ENCODE data around the gene COL26A1. TPM values are rescaled to one million over a fixed set of nuclear protein-coding genes. Genes with fewer than 3 reads are reported as not detected.
"Not testable (repeated sequence)": the region's sequence is repeated elsewhere in the genome, so short reads cannot be mapped to it uniquely, and the experiment has no call there.

COL26A1 gene
- total and polyA plus RNA-seq, 7 donors: 0.13 TPM; not detected in 6

- no peaks in the 10 kb centered on the region for H3K9me3 ChIP-seq
- H3K4me3 ChIP-seq: no peak overlapping the region
- intact Hi-C loops (cut with DNase I): no loop called here
- H3K4me1 ChIP-seq: no peaks in the 10 kb centered on the region
- no peaks in the 10 kb centered on the region for H3K36me3 ChIP-seq
- H3K27me3 ChIP-seq: peaks cover 0 to 33% (median 18%) of the 10 kb centered on the region in 3 donors
- peak; percentile 49 for DNase-seq
- WGBS, 2 donors: 24 to 65% methylated on average over 7 of the region's 7 CpGs
- H3K27ac ChIP-seq: no peak overlapping the region
- TF ChIP-seq CTCF (IDR thresholded peaks at IDR 0.05): no peak
- TF ChIP-seq EP300 (IDR thresholded peaks at IDR 0.05): no peak
- TF ChIP-seq POLR2A (IDR thresholded peaks at IDR 0.05): no peak
- no peak for TF ChIP-seq POLR2AphosphoS5 (IDR thresholded peaks at IDR 0.05)
These were observed 198.2 kb downstream of the COL26A1 start for GRCh38 chr7:101560856-101561255.

- H3K27ac ChIP-seq; H3K4me3 ChIP-seq; H3K36me3 ChIP-seq; intact Hi-C loops (cut with DNase I); H3K9me3 ChIP-seq; DNase-seq; H3K4me1 ChIP-seq: not testable (repeated sequence)
- WGBS, 2 donors: 54 to 58% methylated on average over 3 of the region's 3 CpGs
- peaks cover 0 to 37% (median 18%) of the 10 kb centered on the region in 3 donors for H3K27me3 ChIP-seq
These were observed 198.6 kb downstream of the COL26A1 start for GRCh38 chr7:101561293-101561692.

- H3K27ac ChIP-seq: no peak overlapping the region
- H3K9me3 ChIP-seq: no peaks in the 10 kb centered on the region
- WGBS, 2 donors: 84 to 86% methylated on average over 15 of the region's 15 CpGs
- no peaks in the 10 kb centered on the region for H3K36me3 ChIP-seq
- H3K4me1 ChIP-seq: no peaks in the 10 kb centered on the region
- peaks cover 0 to 40% (median 18%) of the 10 kb centered on the region in 3 donors for H3K27me3 ChIP-seq
- H3K4me3 ChIP-seq: no peak overlapping the region
- intact Hi-C loops (cut with DNase I): no loop called here
- DNase-seq: peak; percentile 20
- TF ChIP-seq CTCF (IDR thresholded peaks at IDR 0.05): no peak
These were observed 200.0 kb downstream of the COL26A1 start for GRCh38 chr7:101562531-101563197.

- Histone ChIP-seq H3K36me3 (no peaks in the 10 kb centered on the region), H3K27me3 (peaks cover 0 to 40% (median 18%) of the 10 kb centered on the region in 3 donors), H3K4me3 (no peak overlapping the region), H3K9me3 (no peaks in the 10 kb centered on the region), H3K4me1 (no peaks in the 10 kb centered on the region), H3K27ac (no peak overlapping the region)
- peak; percentile 42 for DNase-seq
- no peak for TF ChIP-seq EP300 (IDR thresholded peaks at IDR 0.05)
- TF ChIP-seq POLR2AphosphoS5 (IDR thresholded peaks at IDR 0.05): no peak
- no peak for TF ChIP-seq POLR2A (IDR thresholded peaks at IDR 0.05)
- TF ChIP-seq CTCF (IDR thresholded peaks at IDR 0.05): no peak
- intact Hi-C loops (cut with DNase I): no loop called here
- 82 to 84% methylated on average over 15 of the region's 15 CpGs for WGBS, 2 donors
These were observed 200.7 kb downstream of the COL26A1 start for GRCh38 chr7:101563198-101563901.

- intact Hi-C loops (cut with DNase I): no loop called here
- DNase-seq: no peak
- H3K27ac ChIP-seq: no peak overlapping the region
- H3K4me1 ChIP-seq: no peaks in the 10 kb centered on the region
- H3K36me3 ChIP-seq: no peaks in the 10 kb centered on the region
- TF ChIP-seq EP300 (IDR thresholded peaks at IDR 0.05) (no peak), POLR2AphosphoS5 (IDR thresholded peaks at IDR 0.05) (no peak), CTCF (IDR thresholded peaks at IDR 0.05) (no peak), POLR2A (IDR thresholded peaks at IDR 0.05) (no peak)
- 72 to 81% methylated on average over 23 of the region's 23 CpGs for WGBS, 2 donors
- no peak overlapping the region for H3K4me3 ChIP-seq
- H3K27me3 ChIP-seq: peaks cover 0 to 40% (median 18%) of the 10 kb centered on the region in 3 donors
- no peaks in the 10 kb centered on the region for H3K9me3 ChIP-seq
These were observed 201.5 kb downstream of the COL26A1 start for GRCh38 chr7:101563943-101564777.
